SK-N-MC (cell line): ENCODE measurements around the gene OR10AG1.

Source experiments
- EZH2 ChIP-seq: fragments of 200-600 bp; sonication (generic); IDR thresholded peaks from one replicate; pipeline ENCODE4 v1.6.1; 2017; ENCODE audit warnings: antibody characterized with exemption
- POLR2AphosphoS5 ChIP-seq: IDR thresholded peaks from 2 replicates; pipeline ENCODE4 v1.6.1; 2012; ENCODE audit warnings: mild to moderate bottlenecking, low read depth, low read length, borderline replicate concordance

- TF ChIP-seq POLR2AphosphoS5 (no peak), EZH2 (no peak)
These were observed 20.4 kb downstream of the OR10AG1 start for GRCh38 chr11:55949330-55949729.
